ENCODE data around the gene GOSR2.
A peak's percentile ranks its signal among the peaks of the same experiment; 100 is the strongest.
"Not testable (repeated sequence)": the region's sequence is repeated elsewhere in the genome, so short reads cannot be mapped to it uniquely, and the experiment has no call there.

GOSR2 gene

DNA sequence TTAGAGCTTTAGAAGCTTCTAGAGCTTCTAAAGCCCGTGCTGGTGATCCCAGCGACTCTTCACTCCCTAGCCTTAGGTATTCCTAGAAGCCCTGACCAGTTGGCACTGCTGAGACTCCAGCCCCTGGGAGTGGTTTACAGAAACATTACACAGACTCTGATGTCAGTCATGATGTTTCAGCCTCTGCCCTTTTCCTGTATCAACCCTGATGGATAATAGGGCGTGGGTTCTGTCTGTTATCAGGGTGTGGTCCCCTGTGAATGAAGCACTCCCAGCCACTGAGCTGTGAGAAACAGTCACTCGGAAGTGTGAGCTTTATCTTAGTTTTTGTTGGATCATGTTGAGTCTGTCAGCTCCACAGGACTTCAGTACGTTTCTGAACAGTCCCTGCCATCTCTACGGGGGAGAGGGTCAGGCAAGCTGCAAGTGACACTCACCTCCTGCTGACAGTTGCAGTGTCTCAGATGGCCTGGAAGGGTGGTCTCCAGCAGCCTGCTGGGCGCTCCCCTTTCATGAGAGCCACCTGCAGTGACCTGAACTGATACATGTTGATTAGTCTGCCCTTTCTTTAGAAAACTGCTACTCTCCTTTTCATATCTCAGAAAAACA lies 12.8 kb downstream of the GOSR2 start:
- DNase-seq, result no peak

DNA sequence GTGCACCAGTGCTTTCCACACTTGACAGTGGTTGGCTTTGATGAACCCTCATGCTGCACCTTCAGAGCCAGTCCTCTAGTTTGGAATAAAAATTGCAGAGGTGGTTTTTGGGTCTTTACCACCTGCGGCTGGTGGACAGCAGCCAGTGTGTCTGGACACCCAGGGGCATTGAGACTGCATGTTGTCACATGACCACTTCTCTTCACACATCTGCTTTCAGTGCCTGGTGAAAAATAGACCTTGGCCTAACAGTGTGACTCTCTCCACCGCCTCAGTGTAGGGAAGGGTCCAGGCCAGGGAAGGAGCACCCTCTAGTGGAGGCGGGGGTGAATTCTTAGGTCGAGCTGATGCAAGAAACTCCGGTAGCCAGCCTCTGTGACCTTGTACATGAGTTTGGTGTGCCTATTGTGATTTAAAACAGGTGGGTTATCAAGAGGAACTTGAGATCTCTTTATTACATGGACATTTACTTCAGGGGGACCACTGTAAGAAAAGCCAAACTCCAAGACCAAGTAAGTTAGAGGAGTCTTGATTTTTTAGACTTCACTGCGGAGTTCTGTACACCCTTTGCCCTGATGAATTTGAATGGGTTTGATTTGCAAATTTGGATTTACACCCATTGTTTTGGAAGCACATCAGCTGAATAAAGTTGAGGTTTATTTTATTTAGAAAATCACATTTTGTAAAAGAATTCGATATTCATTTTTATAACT lies 17.9 kb downstream of the GOSR2 start:
- peak; percentile 76 for DNase-seq

DNA sequence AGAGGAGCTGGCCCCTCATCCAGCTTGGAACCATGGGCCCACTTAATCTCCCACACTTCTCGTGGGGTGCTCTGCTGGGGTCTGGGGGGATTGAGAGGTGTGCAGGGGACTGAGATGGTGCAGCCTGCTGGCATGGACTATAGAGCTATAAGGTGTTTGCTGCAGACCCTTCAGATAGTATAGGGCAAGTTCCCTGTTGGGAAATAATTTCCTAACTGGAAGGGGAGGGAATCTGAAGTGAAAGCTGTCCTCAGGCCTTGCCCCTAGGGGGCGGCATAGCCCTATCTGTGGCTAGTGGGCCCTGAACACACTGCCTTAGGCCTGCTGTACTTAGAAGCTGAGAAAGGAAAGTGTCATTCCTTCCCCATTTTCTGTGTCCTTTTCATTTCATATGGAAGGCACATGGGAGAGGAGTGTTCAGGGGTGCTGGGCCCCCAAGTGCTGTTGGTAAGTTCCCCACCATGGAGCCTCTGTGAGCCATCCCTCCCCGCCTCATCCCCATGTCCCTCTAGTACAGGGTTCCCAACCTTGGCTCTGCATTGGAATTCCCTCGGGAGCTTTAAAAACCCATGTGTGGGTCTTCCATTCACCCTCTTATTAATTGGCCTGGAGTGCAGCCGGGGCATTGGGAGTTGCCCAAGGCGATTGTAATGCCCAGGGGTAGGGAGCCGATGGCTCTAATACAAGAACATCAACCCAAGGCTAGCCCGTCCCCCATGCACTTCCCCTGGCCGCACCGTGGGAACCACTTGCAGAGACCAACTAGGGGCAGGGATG lies 19.7 kb downstream of the GOSR2 start:
- DNase-seq, result peak; percentile 69

DNA sequence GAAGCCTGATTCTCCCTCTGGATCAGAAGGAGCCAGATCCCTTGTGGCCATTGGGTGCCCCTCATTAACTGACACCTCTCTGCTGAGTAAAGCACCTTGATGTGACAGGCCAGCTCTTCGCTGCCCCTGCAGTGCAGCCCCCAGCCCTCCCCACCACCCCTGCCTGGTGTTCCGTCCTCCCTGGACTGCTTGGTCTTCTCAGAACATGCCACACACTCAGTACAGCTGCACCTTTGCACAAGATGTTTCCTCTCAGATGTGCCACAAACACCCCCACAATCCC lies 20.2 kb downstream of the GOSR2 start:
- no peak for DNase-seq

DNA sequence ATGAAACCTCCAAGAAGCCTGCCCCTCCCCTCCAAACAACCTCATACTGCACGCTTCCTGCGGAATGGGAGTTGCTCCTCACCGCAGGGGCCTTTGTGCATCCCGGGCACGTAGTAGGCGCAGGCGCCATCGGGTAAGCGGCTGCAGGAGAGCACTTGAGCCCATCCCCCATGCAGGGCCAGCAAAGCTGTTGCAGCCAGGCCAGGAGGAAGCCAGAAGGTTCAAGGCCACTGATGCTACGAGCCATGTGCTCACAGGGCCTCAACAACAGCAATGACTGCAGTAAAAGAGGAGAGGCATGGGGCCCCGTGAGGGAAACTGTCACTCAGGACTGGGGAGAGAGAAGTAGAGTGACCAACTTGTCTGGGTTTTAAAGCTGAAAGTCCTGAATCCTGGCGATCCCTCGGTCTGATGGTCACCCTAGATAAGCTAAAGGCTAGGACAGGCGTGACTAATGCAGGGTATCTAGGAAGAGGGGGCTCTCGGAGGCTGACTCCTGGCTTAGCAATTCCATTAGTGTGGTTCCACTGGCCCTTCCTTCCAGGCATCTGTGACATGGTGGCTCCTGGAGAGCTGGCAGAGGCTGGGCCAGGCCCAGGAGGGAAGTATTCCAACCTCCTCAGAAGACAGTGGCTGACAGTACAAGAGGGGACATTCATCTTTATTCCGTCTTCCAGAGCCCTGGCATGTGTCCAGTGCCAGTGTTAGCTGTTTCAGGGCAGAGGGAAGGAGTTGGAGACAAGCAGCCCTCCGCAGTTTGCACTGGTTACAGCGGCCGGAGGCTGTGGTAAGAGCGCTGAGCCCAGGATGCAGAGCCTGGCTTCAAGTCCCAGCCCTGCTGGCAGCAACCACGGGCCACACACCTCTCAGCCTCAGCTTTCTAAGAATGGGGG lies 20.8 kb downstream of the GOSR2 start:
- DNase-seq, result no peak

DNA sequence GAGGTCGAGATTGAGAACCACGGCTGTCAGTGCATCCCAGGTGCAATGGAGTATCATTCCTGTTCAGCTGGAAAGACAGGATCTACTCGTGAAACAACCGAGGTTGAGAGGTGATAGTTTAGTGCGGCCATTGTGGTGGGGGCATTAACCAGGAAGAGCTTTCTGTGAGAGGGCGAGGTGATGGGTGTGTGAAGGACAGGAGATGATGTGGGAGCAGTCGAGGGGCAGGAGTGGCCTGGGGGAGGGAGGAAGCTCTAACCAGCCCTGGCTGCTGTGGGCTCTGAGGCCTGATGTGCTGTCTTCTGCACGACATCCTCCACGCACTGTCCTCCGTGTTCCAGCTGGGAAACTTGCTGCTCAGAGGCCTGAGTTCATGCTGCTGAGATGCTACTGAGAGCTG lies 22.0 kb downstream of the GOSR2 start:
- no peak for DNase-seq

DNA sequence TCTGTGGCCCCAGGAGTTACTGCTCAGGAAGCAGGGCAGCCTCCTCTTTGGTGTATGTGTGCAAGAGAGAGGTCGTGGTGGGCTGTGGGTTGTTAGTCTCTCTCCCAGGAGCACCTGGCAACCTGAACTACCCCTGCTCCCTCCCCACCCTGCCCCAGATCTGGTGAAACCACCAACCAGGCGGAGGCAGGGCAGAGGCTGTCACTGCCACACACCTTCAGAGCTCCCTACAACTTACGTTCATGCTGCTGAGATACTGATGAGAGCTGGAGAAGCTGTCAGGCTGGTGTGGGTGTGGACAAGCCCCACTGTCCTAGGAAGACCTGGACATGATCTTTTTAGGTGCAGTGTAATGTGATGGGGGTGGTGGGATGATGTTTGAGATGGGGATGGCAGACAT lies 24.3 kb downstream of the GOSR2 start:
- no peak for DNase-seq

DNA sequence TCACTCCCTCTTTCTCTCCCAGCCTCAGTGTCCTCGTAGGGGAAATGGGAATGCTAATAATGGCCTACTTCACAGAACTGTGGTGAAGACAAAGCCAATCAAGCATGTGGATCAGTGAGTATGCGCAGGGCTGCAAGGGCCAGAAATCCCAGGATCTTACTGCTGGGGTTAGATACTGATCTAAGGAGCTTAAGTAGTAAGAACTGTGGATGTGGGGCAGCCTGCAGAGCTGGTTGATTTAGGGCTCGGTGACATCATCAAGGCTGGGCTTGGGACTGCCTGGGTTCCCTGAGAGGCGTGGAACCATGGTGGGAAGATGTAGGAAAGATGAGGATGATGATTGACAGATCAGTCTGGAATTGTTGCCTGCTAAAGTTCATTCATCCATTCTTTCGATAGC lies 25.6 kb downstream of the GOSR2 start:
- no peak for DNase-seq

DNA sequence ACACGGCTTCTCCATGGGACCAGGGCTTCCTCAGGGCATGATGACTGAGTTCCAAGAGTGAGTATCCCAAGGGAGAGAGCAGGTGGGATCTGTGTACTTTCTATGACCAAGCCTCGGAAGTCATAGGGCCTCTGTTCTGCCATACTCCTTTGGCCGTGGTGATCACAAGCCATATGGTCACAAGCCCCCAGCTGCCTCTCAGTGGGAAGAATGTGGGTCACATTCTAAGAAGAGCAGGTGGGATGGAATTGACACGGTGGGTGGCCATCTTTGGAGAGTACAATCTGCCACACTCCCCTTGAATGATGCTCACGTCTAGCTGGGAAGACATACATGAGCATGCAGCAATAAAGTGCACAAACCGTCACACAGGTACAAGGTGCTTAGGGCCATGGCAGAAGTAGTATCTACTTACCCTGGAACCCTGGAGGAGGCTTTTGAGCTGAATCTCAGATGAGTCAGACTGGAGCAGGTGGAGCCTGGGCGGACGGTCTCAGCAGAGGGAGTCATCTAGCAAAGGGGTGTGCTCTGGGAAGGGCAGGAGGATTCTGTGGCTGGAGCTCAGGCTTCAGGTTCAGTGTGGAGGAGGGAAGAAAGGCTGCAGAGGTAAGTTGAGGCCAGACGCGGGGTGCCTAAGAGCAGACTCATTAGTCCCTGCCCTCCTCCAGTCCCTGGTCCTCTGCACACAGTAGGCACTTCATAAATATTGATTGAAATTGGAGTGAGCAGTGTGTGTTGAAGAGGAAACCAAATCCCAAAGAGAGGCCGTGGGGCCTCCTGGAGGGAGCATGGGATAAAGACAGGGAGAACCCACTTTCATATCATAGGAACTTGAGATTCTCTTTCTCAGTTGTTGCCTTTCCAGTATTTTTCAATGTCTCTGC lies 26.6 kb downstream of the GOSR2 start:
- DNase-seq, result no peak

DNA sequence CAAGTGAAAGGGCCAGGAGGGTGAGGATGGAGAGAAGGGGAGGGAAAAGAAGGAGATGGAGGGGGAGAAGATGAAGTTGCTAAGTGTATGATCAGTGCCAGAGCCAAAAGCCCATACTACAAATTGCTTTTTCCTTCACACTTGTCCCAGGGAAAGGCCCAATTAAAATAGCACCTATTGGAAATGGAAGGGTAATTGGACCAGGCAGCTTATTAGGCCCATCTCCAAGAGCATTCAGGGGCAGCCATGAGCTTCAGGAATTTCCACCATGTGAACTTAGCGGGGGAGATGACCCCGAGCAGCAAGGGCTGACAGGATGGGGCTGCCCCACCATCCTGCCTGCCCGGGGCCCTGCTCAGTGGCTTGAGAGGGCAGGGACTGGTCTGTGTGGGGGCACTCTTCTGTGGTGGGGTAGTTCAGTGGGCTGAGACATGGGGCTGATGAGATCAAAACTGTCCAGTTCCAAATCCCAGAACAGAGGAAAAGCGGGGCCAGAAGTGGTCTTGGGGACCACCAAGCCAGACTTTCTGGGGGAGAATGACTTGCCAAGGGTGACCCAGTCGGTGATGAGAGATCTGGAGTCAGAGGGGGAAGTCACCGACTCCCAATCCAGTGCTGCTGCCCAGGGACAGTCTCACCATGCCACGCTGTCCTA lies 27.5 kb downstream of the GOSR2 start:
- DNase-seq, result no peak

DNA sequence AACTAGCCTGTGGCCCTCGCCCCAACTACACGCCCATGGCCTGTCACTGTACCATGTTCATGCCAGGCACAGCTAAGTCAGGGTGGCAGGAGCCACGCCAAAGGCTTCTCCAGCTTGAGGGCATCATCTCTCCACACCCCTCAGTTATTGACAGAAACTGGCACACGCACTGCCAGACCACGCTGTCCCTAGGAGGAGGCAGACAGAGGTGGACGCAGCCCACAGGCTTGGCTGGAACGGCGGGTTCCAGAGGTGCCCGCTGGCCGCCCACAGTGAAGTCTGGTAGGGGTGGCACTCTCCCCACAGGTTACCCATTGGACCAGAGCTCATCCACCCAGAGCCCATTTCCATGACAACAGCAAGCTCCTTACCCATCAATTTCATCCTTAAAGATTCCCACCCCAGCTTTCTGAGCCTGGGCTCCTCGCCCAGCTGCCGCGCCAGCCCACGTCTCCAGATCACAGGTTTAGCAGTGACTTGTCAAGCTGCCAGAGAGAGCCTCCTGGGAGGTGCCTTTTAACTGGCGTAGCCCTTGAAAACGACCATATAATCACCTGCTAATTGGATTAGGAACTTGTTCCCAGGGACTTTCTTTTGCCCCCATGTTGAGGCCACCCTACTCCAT lies 28.1 kb downstream of the GOSR2 start:
- DNase-seq, result no peak

DNA sequence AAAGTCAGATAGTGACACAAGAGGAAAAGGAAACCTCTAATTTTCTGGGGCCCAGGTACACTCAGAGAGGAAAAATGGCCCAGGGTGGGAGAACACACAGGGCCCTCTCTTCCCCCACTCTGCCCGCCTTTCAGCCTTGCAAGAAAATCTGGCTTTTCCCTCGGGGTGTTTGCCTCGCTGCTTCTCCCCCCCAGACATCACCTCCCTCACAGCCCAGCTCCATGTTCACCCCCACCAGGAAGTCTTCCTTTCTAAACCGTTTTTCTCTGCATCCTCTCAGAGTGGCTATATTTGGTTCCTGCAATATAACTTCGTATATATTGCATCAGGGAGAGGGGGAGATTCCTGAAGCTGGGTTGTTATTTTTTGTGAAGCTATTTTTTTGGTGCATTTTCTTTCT lies 28.7 kb downstream of the GOSR2 start:
- no peak for DNase-seq

DNA sequence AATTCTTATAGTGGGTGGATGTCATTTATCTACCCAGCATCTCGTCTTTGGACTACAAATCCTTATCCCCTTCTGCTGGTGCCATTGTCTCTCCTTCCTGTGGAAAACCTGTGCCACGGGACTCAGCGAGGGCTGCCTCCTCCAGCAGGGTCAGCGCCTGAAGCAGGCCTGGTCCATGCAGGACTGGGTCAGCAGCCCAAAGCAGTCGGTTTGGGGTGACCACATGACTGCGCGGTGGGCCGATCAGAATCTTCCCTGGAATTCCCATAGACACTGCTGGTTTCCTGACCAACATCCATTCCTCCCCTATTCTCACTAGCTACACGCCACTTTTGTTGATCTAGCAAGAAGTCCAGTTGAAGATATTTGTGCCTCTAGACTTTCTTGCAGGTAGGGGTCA lies 29.2 kb downstream of the GOSR2 start:
- DNase-seq, result no peak

DNA sequence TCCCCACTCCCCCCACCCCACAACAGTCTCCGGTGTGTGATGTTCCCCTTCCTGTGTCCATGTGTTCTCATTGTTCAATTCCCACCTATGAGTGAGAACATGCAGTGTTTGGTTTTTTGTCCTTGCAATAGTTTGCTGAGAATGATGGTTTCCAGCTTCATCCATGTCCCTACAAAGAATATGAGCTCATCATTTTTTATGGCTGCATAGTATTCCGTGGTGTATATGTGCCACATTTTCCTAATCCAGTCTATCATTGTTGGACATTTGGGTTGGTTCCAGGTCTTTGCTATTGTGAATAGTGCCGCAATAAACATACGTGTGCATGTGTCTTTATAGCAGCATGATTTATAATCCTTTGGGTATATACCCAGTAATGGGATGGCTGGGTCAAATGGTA lies 30.2 kb downstream of the GOSR2 start:
- DNase-seq, result not testable (repeated sequence)

DNA sequence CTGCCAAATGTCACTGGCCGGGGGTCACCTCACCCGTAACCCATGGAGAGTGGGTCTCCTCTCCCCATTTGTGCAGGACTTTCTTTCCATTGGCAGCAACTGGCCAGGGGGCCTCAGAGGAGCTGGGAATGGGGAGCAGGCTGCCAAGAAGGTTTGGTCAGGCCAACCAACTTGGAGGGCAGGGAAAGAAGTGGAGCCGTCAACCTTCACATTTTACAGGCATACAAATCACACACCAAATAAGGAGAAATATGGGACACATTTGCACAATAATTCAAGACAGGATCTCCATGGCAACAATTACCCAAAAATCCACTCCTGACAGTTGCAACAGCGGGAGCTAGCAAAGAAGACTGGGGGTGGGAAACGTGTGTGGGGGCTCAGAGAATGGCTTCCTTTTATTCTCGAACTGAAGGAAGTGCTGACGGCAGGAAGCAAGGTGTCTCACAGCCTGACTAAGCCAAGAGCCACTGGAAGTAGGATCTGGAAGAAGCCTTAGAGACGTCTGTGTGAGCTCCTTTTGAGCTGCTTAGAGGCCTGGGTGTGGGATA lies 35.2 kb downstream of the GOSR2 start:
- no peak for DNase-seq

DNA sequence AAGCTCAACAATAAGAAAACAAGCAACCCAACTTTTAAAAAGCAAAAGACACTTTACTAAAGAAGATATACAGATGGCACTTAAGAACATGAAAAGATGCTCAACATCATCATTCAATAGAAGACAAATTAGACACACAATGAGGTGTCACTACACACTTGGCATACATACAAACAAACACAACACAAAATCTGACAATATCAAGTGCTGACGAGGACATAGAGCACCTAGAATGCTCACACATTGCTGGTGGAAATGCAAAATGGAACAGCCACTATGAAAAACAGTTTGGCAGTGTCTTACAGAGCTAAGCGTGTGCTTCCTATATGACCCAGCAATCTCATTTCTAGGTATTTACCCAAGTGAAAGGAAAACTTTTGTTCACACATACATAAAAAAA lies 37.2 kb downstream of the GOSR2 start:
- DNase-seq, result no peak

DNA sequence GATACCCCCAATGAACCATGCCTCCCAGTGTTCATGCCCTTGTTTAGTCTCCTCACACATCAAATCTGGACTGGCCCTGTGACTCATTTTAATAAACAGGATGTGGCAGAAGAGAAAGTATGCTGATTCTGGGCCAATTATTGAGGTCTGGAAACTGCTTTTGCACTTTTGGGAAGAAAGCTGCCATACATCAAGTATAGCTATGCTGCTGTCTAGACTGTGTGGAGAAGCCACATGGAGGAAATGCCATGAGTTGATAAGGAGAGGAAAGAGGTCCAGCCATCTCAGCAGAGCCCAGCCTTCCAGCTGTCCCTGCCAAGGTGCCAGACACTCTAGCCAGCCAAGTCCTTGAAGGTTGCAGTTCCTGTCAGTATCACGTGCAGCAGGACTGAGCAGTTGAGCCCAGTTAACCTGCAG lies 39.4 kb downstream of the GOSR2 start:
- no peak for DNase-seq

DNA sequence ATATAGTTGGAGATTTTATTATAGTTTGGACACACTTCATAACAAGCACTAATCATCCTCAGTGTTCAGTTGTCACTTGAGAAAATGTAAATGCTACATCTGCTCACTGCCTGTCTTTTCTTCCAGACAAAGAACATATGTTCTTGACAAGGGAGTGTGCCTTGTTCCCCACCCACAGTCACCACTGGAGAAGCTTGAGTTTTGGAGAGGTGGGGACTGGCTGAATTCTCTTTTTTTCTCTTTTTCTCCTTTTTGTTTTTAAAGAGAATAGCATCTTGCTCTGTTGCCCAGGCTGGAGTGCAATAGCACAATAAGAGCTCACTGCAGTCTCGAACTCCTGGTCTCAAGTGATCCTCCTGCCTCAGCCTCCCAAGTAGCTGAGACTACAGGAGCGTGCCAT lies 40.6 kb downstream of the GOSR2 start:
- no peak for DNase-seq

DNA sequence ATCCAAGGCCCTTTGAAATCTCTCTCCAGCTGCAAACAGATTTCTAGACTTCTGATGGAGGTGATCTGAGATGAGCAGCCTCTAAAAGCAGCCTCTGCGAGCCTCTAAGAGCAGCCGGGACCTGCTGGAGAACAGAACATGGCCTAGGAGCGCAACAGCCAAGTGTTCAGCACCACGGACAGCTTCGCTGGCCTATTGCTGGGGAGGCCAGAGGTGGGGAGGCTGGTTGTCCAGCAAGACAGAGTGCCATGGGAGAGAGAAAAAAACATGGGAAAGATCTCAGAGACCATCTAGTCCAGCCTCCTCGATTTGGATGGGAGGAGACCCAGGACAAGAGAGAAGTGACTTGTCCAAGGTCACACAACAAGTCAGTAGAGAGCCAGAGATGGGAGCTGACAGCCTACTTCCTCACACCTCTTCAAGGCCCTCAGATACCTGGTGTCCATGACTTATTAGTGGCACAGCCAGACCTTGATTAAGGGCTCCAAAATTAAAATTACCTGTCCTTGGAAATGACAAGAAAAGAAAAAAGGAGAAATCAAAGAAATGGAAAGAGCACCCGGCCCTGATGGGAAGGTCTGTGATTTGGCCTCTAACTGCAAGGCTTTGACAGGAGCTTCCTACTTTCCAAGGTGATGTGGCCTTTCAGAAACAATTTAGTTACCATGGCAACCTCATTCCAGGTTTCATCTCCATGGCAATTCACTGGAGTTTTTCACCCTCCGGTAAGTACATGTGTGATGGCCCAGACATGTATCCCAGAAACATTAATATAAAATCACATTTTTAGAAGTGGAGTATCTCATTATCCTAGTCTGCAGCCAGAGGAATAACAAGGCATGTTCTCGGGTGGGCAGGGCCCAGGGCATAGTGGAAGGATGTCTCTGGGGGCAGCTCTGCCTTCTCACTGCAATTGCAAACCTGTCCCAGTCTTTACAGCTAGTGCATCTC lies 41.6 kb downstream of the GOSR2 start:
- DNase-seq, result no peak
